HepG2 (cell line): ENCODE results near the gene NMUR1. TPM values are rescaled to one million over a fixed set of nuclear protein-coding genes. Genes with fewer than 3 reads are reported as not detected.
A peak's percentile ranks its signal among the peaks of the same experiment; 100 is the strongest.

Source experiments
- ATAC-seq: fragments of 200-7000 bp; cut with Tn5 transposase; 3 replicates; pipeline ENCODE4 v1.9.1; 2020; ENCODE audit warnings: mild to moderate bottlenecking, moderate library complexity
- BruUV-seq: library from RNA; stranded (reverse); fragments of 400-500 nt; replicated peaks from 2 replicates; lab custom pipeline; 2021; lab: Mats Ljungman, UMichigan
- CTCF ChIA-PET: fragments of 300-600 bp; formaldehyde crosslinking; extraction: SDS; loops from one replicate; lab custom pipeline; 2021; ENCODE audit warnings: low total read pairs, inconsistent platforms, low intra/inter-chr PET ratio; lab: Yijun Ruan, JAX
- POLR2A ChIA-PET: fragments of 350-600 bp; sonication (Branson Sonifier 250); formaldehyde crosslinking; loops from one replicate; lab custom pipeline; 2020; ENCODE audit warnings: antibody characterized with exemption, inconsistent platforms; lab: Yijun Ruan, JAX
- DNase-seq: peaks from one replicate; pipeline ENCODE4 v3.0.0-alpha.2; 2015; ENCODE audit warnings: low spot score
- FAIRE-seq: peaks from 3 replicates; lab custom pipeline; 2011; peaks lifted over from hg19 to GRCh38; lab: Jason Lieb, UNC
- H2AFZ ChIP-seq: one replicate; pipeline ENCODE4 v1.6.1; 2011; ENCODE audit warnings: low read length, inconsistent platforms
- H3K27ac ChIP-seq: fragments of 300-600 bp; 3 replicates; pipeline ENCODE4 v1.8.0; 2011; ENCODE audit warnings: mixed run types, mild to moderate bottlenecking, mixed read lengths, low read length, inconsistent platforms; ENCODE audit not compliant: insufficient read depth; ENCODE audit errors: extremely low read length
- H3K27me3 ChIP-seq, 2 experiments: fragments of 200-600 bp in 1 of 2; 2 replicates in 1 of 2; 3 replicates in 1 of 2; pipeline versions ENCODE4 v1.6.0 to v1.8.0; 2011; ENCODE audit warnings: low read length in 2 of 2, mild to moderate bottlenecking in 2 of 2, moderate library complexity in 2 of 2, inconsistent platforms in 1 of 2; ENCODE audit not compliant: insufficient read depth in 2 of 2, control insufficient read depth in 1 of 2
- H3K36me3 ChIP-seq, 2 experiments: fragments of 200-600 bp in 1 of 2; replicated peaks in 1 of 2; 2 replicates in 1 of 2; 3 replicates in 1 of 2; pipeline versions ENCODE4 v1.5.1 to v1.8.0; 2011; ENCODE audit warnings: low read length in 2 of 2, inconsistent platforms in 1 of 2; ENCODE audit not compliant: insufficient read depth in 2 of 2, control insufficient read depth in 1 of 2
- H3K4me1 ChIP-seq: 2 replicates; pipeline ENCODE4 v1.5.1; 2012; ENCODE audit warnings: low read length, inconsistent platforms; ENCODE audit not compliant: insufficient read depth
- H3K4me2 ChIP-seq: 2 replicates; pipeline ENCODE4 v1.6.0; 2011; ENCODE audit warnings: low read depth, low read length, inconsistent platforms
- H3K4me3 ChIP-seq, 3 experiments: fragments of 200-600 bp in 1 of 3; sonication (generic), shearing (Covaris generic) in 1 of 3; replicated peaks in 1 of 3; 2 replicates each; pipeline ENCODE4 v1.5.1; 2011 to 2016; ENCODE audit warnings: low read length in 3 of 3, inconsistent platforms in 2 of 3, low read depth in 2 of 3, mild to moderate bottlenecking in 2 of 3, control low read depth in 1 of 3, mixed read lengths in 1 of 3; ENCODE audit not compliant: insufficient read depth in 1 of 3
- H3K79me2 ChIP-seq: one replicate; pipeline ENCODE4 v1.6.1; 2011; ENCODE audit warnings: low read length, inconsistent platforms; ENCODE audit not compliant: insufficient read depth
- H3K9ac ChIP-seq: 2 replicates; pipeline ENCODE4 v1.6.0; 2011; ENCODE audit warnings: mild to moderate bottlenecking, low read depth, low read length, inconsistent platforms; ENCODE audit not compliant: insufficient read depth
- H3K9me3 ChIP-seq: 2 replicates; pipeline ENCODE4 v1.5.1; 2012; ENCODE audit warnings: mild to moderate bottlenecking, low read length
- H4K20me1 ChIP-seq: 2 replicates; pipeline ENCODE4 v1.6.0; 2011; ENCODE audit warnings: inconsistent platforms, mild to moderate bottlenecking, low read length, moderate library complexity; ENCODE audit not compliant: insufficient read depth
- CBX2 ChIP-seq, 2 experiments: fragments of 200-600 bp in 1 of 2; sonication (generic); formaldehyde crosslinking in 1 of 2; IDR thresholded peaks; 2 replicates each; pipeline versions ENCODE4 v1.7.0 to v1.8.1; 2018 to 2022; ENCODE audit warnings: low read depth in 2 of 2, low read length in 1 of 2, mild to moderate bottlenecking in 1 of 2, missing genetic modification reagents in 1 of 2
- CENPX ChIP-seq: sonication (generic); formaldehyde crosslinking; IDR thresholded peaks from 2 replicates; pipeline ENCODE4 v1.9.0; 2021; ENCODE audit warnings: mild to moderate bottlenecking, missing genetic modification reagents, moderate library complexity
- E2F2 ChIP-seq: sonication (generic); formaldehyde crosslinking; IDR thresholded peaks from 2 replicates; pipeline ENCODE4 v1.4.0; 2020; ENCODE audit warnings: missing genetic modification reagents, borderline replicate concordance
- SP2 ChIP-seq: sonication (generic); formaldehyde crosslinking; IDR thresholded peaks from 2 replicates; pipeline ENCODE4 v1.5.1; 2020; ENCODE audit warnings: mild to moderate bottlenecking, missing genetic modification reagents
- SP4 ChIP-seq: sonication (generic); formaldehyde crosslinking; IDR thresholded peaks from 2 replicates; pipeline ENCODE4 v1.8.1; 2023; ENCODE audit warnings: mild to moderate bottlenecking, missing genetic modification reagents
- WGBS: methylation state at CpG from one replicate; pipeline ENCODE4 v1.1.6; 2017; ENCODE audit warnings: low lambda C conversion rate; 5-methylcytosine and 5-hydroxymethylcytosine counted together
- in situ Hi-C: cut with HindIII; loops from 2 replicates; pipeline ENCODE4 v1.10.0; 2017; ENCODE audit warnings: low pct_unique_long_range_greater_than_20kb; ENCODE audit not compliant: extremely low pct_ligation_motif_present
- intact Hi-C: fragments of 100-400 bp; cut with micrococcal nuclease; formaldehyde crosslinking; loops from one replicate; pipeline ENCODE4 v1.10.0; 2022; ENCODE audit not compliant: unreplicated experiment
- polyA plus RNA-seq, 8 experiments: library from polyadenylated mRNA; depleted of rRNA in 3 of 8; stranded (reverse) in 7 of 8; unstranded in 1 of 8; fragments of >200 nt; fragmentation: Illumina TruSeq in 4 of 8; extraction: Trizol in 4 of 8; gene quantifications; 2 replicates each; pipeline versions ENCODE4 v1.2.1 to v1.2.3, GENCODE V29; 2011 to 2016; ENCODE audit warnings: low read depth in 4 of 8, missing spikeins in 1 of 8, mixed read lengths in 1 of 8; ENCODE audit not compliant: insufficient read depth in 1 of 8
- total RNA-seq, 5 experiments: library from RNA; depleted of rRNA; stranded (reverse); fragments of >200 nt; fragmentation: Illumina TruSeq; extraction: Trizol; gene quantifications; 2 replicates each; pipeline ENCODE4 v1.2.3, GENCODE V29; 2016; ENCODE audit warnings: low read depth in 1 of 5

NMUR1 gene
- total and polyA plus RNA-seq, 2 of the 13 experiments (the other 11 are each of a cell fraction or from before 2014, with no cell fraction given): not detected

GRCh38 chr2:231533086-231533776 is 3.0 kb upstream of the NMUR1 start (continued):
- TF ChIP-seq CENPX (CRISPR knock-in tag) (no peak), CBX2 (IDR thresholded peaks at IDR 0.05; ENCODE audit: low read depth, low read length) (no peak), CBX2 (CRISPR knock-in tag; IDR thresholded peaks at IDR 0.05; ENCODE audit: low read depth) (no peak), E2F2 (CRISPR knock-in tag) (no peak), SP2 (no peak)

- no peaks in the 10 kb centered on the region for H3K9me3 ChIP-seq
- WGBS: no CpG with 5 or more reads among the region's 4 CpGs
- no peak overlapping the region for H3K9ac ChIP-seq
- peak; percentile 2; the same call in 1 of the 3 replicates for ATAC-seq
- H3K27ac ChIP-seq: no peak overlapping the region
- intact Hi-C loops: no loop called here
- no peak for TF ChIP-seq SP4 (CRISPR knock-in tag)
- TF ChIP-seq, all 625 proteins: peak for 0
- POLR2A ChIA-PET: no interaction called here
- H2AFZ ChIP-seq: no peak overlapping the region
- H3K4me1 ChIP-seq: no peaks in the 10 kb centered on the region
- in situ Hi-C loops: no loop called here
- no peak for DNase-seq
- no peaks in the 10 kb centered on the region for H3K36me3 ChIP-seq
- H3K27me3 ChIP-seq: peaks cover 0 to 46% of the 10 kb centered on the region in 2 experiments; a peak in 3 of 5 replicates
- no peaks in the 10 kb centered on the region for H3K79me2 ChIP-seq
- H4K20me1 ChIP-seq: no peaks in the 10 kb centered on the region
- BruUV-seq: no TSS peak
- CTCF ChIA-PET: no interaction called here
- no peak overlapping the region for H3K4me3 ChIP-seq
- H3K4me2 ChIP-seq: no peak overlapping the region
- FAIRE-seq: no peak
Observed at GRCh38 chr2:231532756-231533035, 2.5 kb upstream of the NMUR1 start.
